Loucy (cell line): ENCODE measurements around the gene SYNJ2.

Source experiments
- H2AFZ ChIP-seq: fragments of 200-600 bp; sonication (generic); 2 replicates; pipeline ENCODE4 v1.6.0; 2016; ENCODE audit warnings: antibody characterized with exemption, mild to moderate bottlenecking, low read length, moderate library complexity
- H3F3A ChIP-seq: fragments of 200-600 bp; 2 replicates; pipeline ENCODE4 v1.6.0; 2016; ENCODE audit warnings: antibody characterized with exemption, low read depth, mild to moderate bottlenecking
- H3K27me3 ChIP-seq: fragments of 200-600 bp; sonication (generic); 2 replicates; pipeline ENCODE4 v1.6.1; 2014; ENCODE audit warnings: low read length, mild to moderate bottlenecking; ENCODE audit not compliant: insufficient read depth, poor library complexity, severe bottlenecking
- H3K36me3 ChIP-seq: fragments of 200-600 bp; sonication (generic); 2 replicates; pipeline ENCODE4 v1.6.1; 2016; ENCODE audit warnings: low read length; ENCODE audit not compliant: insufficient read depth
- H3K4me1 ChIP-seq: fragments of 200-600 bp; sonication (generic); 2 replicates; pipeline ENCODE4 v1.5.1; 2014; ENCODE audit warnings: low read length, mild to moderate bottlenecking; ENCODE audit not compliant: insufficient read depth, poor library complexity, severe bottlenecking
- H3K4me2 ChIP-seq: fragments of 200-600 bp; sonication (generic); 2 replicates; pipeline ENCODE4 v1.6.0; 2014; ENCODE audit warnings: antibody characterized with exemption, low read length, low read depth, mild to moderate bottlenecking; ENCODE audit not compliant: poor library complexity, severe bottlenecking
- H3K4me3 ChIP-seq: fragments of 200-600 bp; sonication (generic); 2 replicates; pipeline ENCODE4 v1.5.1; 2014; ENCODE audit warnings: low read length, mild to moderate bottlenecking, mixed read lengths; ENCODE audit not compliant: poor library complexity, severe bottlenecking
- H3K79me2 ChIP-seq: fragments of 200-600 bp; sonication (generic); 2 replicates; pipeline ENCODE4 v1.6.1; 2014; ENCODE audit warnings: low read length; ENCODE audit not compliant: insufficient read depth
- H3K9ac ChIP-seq: fragments of 200-600 bp; sonication (generic); 2 replicates; pipeline ENCODE4 v1.6.0; 2014; ENCODE audit warnings: mild to moderate bottlenecking, low read depth, low read length, moderate library complexity; ENCODE audit not compliant: poor library complexity, severe bottlenecking
- H3K9me2 ChIP-seq: fragments of 200-600 bp; sonication (generic); replicated peaks from 2 replicates; pipeline ENCODE4 v1.6.1; 2016; ENCODE audit warnings: low read depth, low read length, mixed read lengths
- H3K9me3 ChIP-seq: fragments of 200-600 bp; sonication (generic); 2 replicates; pipeline ENCODE4 v1.6.1; 2014; ENCODE audit warnings: mild to moderate bottlenecking, antibody characterized with exemption, low read length, low read depth; ENCODE audit not compliant: insufficient read depth
- H4K20me1 ChIP-seq: fragments of 200-600 bp; sonication (generic); 2 replicates; pipeline ENCODE4 v1.6.0; 2014; ENCODE audit warnings: antibody characterized with exemption, low read length, mild to moderate bottlenecking; ENCODE audit not compliant: insufficient read depth, poor library complexity, severe bottlenecking
- CTCF ChIP-seq: fragments of 200-600 bp; sonication (generic); conservative IDR thresholded peaks from 2 replicates; pipeline ENCODE4 v1.5.1; 2014; ENCODE audit warnings: mild to moderate bottlenecking, antibody characterized with exemption, low read length
- EZH2phosphoT487 ChIP-seq: fragments of 200-600 bp; IDR thresholded peaks from 2 replicates; pipeline ENCODE4 v1.6.1; 2018; ENCODE audit warnings: antibody characterized with exemption, mild to moderate bottlenecking, moderate library complexity, borderline replicate concordance

The SYNJ2 gene

GRCh38 chr6:158078320-158078719, 96.7 kb downstream of the SYNJ2 start:
- Histone ChIP-seq H3K36me3 (peaks cover 38% of the 10 kb centered on the region; the same call in 1 of the 2 replicates), H3K9me3 (no peaks in the 10 kb centered on the region), H3K27me3 (no peaks in the 10 kb centered on the region), H4K20me1 (no peaks in the 10 kb centered on the region), H3F3A (no peaks in the 10 kb centered on the region), H3K9ac (no peak overlapping the region), H3K79me2 (no peaks in the 10 kb centered on the region), H2AFZ (no peak overlapping the region), H3K4me3 (no peak overlapping the region), H3K4me1 (peaks cover 8% of the 10 kb centered on the region), H3K4me2 (no peak overlapping the region), H3K9me2 (no peaks in the 10 kb centered on the region)
- no peak for TF ChIP-seq CTCF

GRCh38 chr6:158080849-158081656, 99.4 kb downstream of the SYNJ2 start:
- TF ChIP-seq EZH2phosphoT487, result no peak
- no peak for TF ChIP-seq CTCF
- no peaks in the 10 kb centered on the region for H3K9me3 ChIP-seq
- no peak overlapping the region for H3K9ac ChIP-seq
- H4K20me1 ChIP-seq, result no peaks in the 10 kb centered on the region
- no peaks in the 10 kb centered on the region for H3F3A ChIP-seq
- H2AFZ ChIP-seq, result no peak overlapping the region
- no peaks in the 10 kb centered on the region for H3K27me3 ChIP-seq
- H3K4me1 ChIP-seq, result peaks cover 2% of the 10 kb centered on the region
- H3K36me3 ChIP-seq, result peaks cover 58% of the 10 kb centered on the region; the same call in 1 of the 2 replicates
- no peaks in the 10 kb centered on the region for H3K79me2 ChIP-seq
- H3K4me2 ChIP-seq, result no peak overlapping the region
- no peaks in the 10 kb centered on the region for H3K9me2 ChIP-seq
- no peak overlapping the region for H3K4me3 ChIP-seq

DNA sequence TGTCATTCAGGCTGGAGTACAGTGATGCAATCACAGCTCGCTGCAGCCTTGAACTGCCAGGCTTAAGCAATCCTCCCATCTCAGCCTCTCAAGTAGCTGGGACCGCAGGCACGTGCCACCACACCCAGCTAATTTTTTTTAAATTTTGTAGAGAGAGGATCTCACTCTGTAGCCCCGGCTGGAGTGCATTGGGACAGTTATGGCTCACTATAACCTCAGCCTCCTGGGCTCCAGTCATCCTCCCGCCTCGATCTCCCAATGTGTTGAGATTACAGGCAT, 99.9 kb downstream of the SYNJ2 start:
- no peaks in the 10 kb centered on the region for H3K27me3 ChIP-seq
- no peak for TF ChIP-seq CTCF
- TF ChIP-seq EZH2phosphoT487, result no peak
- H3K4me3 ChIP-seq, result no peak overlapping the region
- H3K9me2 ChIP-seq, result no peaks in the 10 kb centered on the region
- H4K20me1 ChIP-seq, result no peaks in the 10 kb centered on the region
- H3F3A ChIP-seq, result no peaks in the 10 kb centered on the region
- H3K79me2 ChIP-seq, result no peaks in the 10 kb centered on the region
- no peaks in the 10 kb centered on the region for H3K9me3 ChIP-seq
- peaks cover 53% of the 10 kb centered on the region; the same call in 1 of the 2 replicates for H3K36me3 ChIP-seq
- H3K9ac ChIP-seq, result no peak overlapping the region
- H2AFZ ChIP-seq, result no peak overlapping the region
- peaks cover 8% of the 10 kb centered on the region for H3K4me1 ChIP-seq
- no peak overlapping the region for H3K4me2 ChIP-seq
